Hindlimb muscle (tissue), 1 donor: ENCODE measurements around the gene PSAT1. TPM values are rescaled to one million over a fixed set of nuclear protein-coding genes. Genes with fewer than 3 reads are reported as not detected.

ENCODE experiments used
- DNase-seq: peaks from one replicate; pipeline ENCODE4 v3.0.0-alpha.2; 2013
- polyA plus RNA-seq: library from polyadenylated mRNA; unstranded; fragments of 120-200 nt; gene quantifications from one replicate; pipeline ENCODE4 v1.2.1, GENCODE V29; 2013; ENCODE audit not compliant: insufficient read length

Gene PSAT1
- polyA plus RNA-seq, 1 donor = 35.1 TPM

DNA sequence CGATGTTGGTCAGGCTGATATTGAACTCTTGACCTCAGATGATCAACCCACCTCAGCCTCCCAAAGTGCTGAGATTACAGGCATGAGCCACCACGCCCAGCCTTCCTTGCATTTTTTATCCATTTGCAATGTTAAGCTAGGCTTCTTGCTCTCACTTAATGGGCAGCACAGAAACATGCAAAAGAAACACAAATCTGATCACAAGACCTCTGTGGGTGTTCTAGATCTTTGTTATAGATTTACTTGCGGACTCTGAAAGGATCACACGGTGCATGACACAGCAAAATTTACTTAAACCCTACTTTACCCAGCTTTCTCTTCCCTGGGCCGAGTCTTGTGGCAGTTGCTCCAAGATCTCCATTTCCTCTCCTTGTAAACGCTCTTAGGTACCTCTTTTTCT lies 71.3 kb downstream of the PSAT1 start:
- no peak for DNase-seq

DNA sequence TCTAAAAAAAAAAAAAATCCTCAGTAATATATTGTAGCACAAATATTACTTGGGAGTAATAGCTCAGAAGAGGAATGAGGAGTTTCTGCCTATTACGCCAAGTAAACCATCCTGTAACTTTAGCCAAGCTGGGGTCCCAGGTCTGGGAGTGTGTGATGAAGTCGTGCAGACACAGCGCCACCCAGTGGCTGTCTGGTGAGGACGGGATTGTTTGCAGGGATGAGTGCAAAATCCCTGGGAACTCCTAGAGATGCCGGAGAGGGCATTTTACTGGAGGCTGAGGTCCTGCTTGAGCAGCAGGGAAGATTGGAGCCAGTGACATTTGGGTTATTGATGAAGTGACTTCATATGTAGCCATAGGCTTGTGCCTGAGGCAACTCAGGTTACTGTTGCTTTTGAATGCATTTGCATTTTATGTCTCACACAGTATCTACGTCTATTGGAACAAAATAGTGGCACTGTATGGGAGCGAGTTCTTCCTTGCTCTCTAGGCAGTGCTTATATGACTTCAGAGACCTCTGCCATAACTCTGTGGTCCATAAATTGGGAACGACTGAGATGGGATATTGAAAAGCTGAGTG lies 72.8 kb downstream of the PSAT1 start:
- peak; percentile 74 for DNase-seq

DNA sequence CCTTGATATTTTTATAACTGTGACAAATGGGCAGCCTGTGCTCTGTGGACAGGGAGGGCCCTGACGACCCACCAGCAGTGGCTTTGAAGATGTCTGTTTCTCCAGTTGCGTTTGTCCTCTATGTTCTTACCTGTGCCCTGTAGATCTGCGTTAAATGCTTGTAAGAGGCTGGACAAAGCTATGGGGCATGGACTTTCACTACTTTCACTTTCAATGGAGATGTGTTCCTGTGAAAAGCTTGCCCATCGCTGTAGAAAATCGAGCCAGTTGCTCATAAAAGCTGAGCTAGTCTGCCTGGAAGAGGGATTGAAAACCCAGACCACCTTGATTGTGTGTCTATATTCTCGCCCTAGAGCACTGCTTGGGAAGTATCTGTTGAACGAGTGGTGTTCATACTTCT lies 74.1 kb downstream of the PSAT1 start:
- DNase-seq = no peak

DNA sequence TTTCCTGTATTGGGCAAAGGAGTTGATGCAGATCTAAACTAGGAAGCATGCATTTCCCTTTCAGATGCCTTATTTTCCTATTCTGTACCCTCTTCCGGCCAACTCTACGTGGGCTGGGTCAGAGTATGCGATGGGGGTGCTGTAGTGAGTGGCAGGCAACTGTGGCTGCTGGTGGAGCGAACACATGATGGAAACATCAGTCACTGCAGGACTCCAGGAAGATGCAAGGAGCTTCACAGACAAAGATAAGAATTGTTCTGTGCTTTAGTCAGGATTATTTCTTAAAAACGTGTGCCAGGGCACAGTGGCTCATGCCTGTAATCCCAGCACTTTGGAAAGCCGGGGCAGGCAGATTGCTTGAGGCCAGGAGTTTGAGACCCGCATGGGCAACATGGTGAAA lies 75.1 kb downstream of the PSAT1 start:
- no peak for DNase-seq

Other genes starting within 250 kb of the PSAT1 start
- 16.4 TPM for gene CEP78, start 61.0 kb upstream of the PSAT1 start, polyA plus RNA-seq